ENCODE measurements around the gene PAPOLG.

PAPOLG gene

DNA sequence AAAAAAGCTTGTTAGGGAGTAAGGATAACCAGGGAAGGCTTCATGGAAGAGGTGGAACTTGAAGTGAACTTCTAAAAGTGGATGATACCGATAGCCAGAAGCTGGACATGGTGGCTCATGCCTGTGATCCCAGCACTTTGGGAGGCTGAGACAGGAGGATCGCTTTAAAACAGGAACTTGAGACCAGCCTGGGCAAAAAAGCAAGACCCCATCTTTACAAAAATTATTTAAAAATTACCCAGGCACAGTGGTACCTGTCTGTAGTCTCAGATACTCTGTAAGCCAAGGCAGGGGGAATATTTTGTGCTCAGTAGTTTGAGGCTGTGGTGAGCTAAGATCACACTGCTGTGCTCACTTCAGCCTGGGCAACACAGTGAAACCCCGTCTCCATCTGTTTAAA, 10.2 kb downstream of the PAPOLG start:
- no peaks in the 10 kb centered on the region for H3K9me3 ChIP-seq (ENCODE audit: severe bottlenecking)
- DNase-seq (ENCODE audit: low spot score) (no peak), ATAC-seq (ENCODE audit: low read depth) (no peak)
- H3K4me3 ChIP-seq (ENCODE audit: severe bottlenecking), result no peak overlapping the region
- H3K27me3 ChIP-seq (ENCODE audit: insufficient read depth, poor library complexity, severe bottlenecking), result no peaks in the 10 kb centered on the region
- peaks cover 3% of the 10 kb centered on the region for H3K4me1 ChIP-seq (ENCODE audit: insufficient read depth, poor library complexity, severe bottlenecking)
- no peak for TF ChIP-seq CTCF (IDR thresholded peaks at IDR 0.05; ENCODE audit: poor library complexity, severe bottlenecking)
- H3K27ac ChIP-seq (ENCODE audit: poor library complexity, severe bottlenecking), result no peak overlapping the region
- H3K36me3 ChIP-seq (ENCODE audit: low read depth), result peaks cover 89% of the 10 kb centered on the region

- TF ChIP-seq CTCF (IDR thresholded peaks at IDR 0.05; ENCODE audit: poor library complexity, severe bottlenecking), result no peak
- Histone ChIP-seq H3K27me3 (ENCODE audit: insufficient read depth, poor library complexity, severe bottlenecking) (no peaks in the 10 kb centered on the region), H3K36me3 (ENCODE audit: low read depth) (peaks cover 88% of the 10 kb centered on the region), H3K4me1 (ENCODE audit: insufficient read depth, poor library complexity, severe bottlenecking) (no peaks in the 10 kb centered on the region), H3K9me3 (ENCODE audit: severe bottlenecking) (no peaks in the 10 kb centered on the region), H3K27ac (ENCODE audit: poor library complexity, severe bottlenecking) (no peak overlapping the region), H3K4me3 (ENCODE audit: severe bottlenecking) (no peak overlapping the region)
- ATAC-seq (ENCODE audit: low read depth), result no peak
- DNase-seq (ENCODE audit: low spot score), result no peak
Measured at GRCh38 chr2:60771508-60771907, 15.4 kb downstream of the PAPOLG start.

GRCh38 chr2:60775048-60775639, 19.1 kb downstream of the PAPOLG start:
- Histone ChIP-seq H3K9me3 (ENCODE audit: severe bottlenecking) (no peaks in the 10 kb centered on the region), H3K27ac (ENCODE audit: poor library complexity, severe bottlenecking) (no peak overlapping the region), H3K4me1 (ENCODE audit: insufficient read depth, poor library complexity, severe bottlenecking) (no peaks in the 10 kb centered on the region), H3K27me3 (ENCODE audit: insufficient read depth, poor library complexity, severe bottlenecking) (no peaks in the 10 kb centered on the region), H3K4me3 (ENCODE audit: severe bottlenecking) (no peak overlapping the region), H3K36me3 (ENCODE audit: low read depth) (peaks cover 95% of the 10 kb centered on the region)
- TF ChIP-seq CTCF (IDR thresholded peaks at IDR 0.05; ENCODE audit: poor library complexity, severe bottlenecking), result no peak
- DNase-seq (ENCODE audit: low spot score), result no peak
- ATAC-seq (ENCODE audit: low read depth), result no peak

- H3K4me1 ChIP-seq (ENCODE audit: insufficient read depth, poor library complexity, severe bottlenecking), result no peaks in the 10 kb centered on the region
- H3K4me3 ChIP-seq (ENCODE audit: severe bottlenecking), result no peak overlapping the region
- no peak overlapping the region for H3K27ac ChIP-seq (ENCODE audit: poor library complexity, severe bottlenecking)
- no peaks in the 10 kb centered on the region for H3K27me3 ChIP-seq (ENCODE audit: insufficient read depth, poor library complexity, severe bottlenecking)
- TF ChIP-seq CTCF (IDR thresholded peaks at IDR 0.05; ENCODE audit: poor library complexity, severe bottlenecking), result no peak
- H3K9me3 ChIP-seq (ENCODE audit: severe bottlenecking), result no peaks in the 10 kb centered on the region
- peaks cover 88% of the 10 kb centered on the region for H3K36me3 ChIP-seq (ENCODE audit: low read depth)
- no peak for DNase-seq (ENCODE audit: low spot score)
- ATAC-seq (ENCODE audit: low read depth), result no peak
Measured at GRCh38 chr2:60778352-60778751, 22.3 kb downstream of the PAPOLG start.

DNA sequence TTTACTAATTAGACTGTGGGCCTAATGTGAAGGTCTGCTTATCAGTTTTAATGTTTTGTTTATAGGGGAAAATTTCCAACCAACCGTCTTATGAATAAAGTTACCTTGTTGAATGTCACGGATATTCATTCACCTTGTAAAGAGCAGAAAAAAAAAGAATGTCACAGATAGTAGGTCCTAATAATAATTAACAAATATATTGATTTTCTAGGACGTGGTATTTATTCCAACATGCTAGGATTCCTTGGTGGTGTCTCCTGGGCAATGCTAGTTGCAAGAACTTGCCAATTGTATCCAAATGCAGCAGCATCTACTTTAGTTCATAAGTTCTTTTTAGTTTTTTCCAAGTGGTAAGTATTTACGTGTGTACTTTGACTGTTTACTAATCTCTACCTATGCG, 23.4 kb downstream of the PAPOLG start:
- no peak overlapping the region for H3K4me3 ChIP-seq (ENCODE audit: severe bottlenecking)
- no peaks in the 10 kb centered on the region for H3K27me3 ChIP-seq (ENCODE audit: insufficient read depth, poor library complexity, severe bottlenecking)
- no peak for TF ChIP-seq CTCF (IDR thresholded peaks at IDR 0.05; ENCODE audit: poor library complexity, severe bottlenecking)
- no peak overlapping the region for H3K27ac ChIP-seq (ENCODE audit: poor library complexity, severe bottlenecking)
- H3K36me3 ChIP-seq (ENCODE audit: low read depth), result peaks cover 93% of the 10 kb centered on the region
- DNase-seq (ENCODE audit: low spot score), result no peak
- H3K9me3 ChIP-seq (ENCODE audit: severe bottlenecking), result no peaks in the 10 kb centered on the region
- H3K4me1 ChIP-seq (ENCODE audit: insufficient read depth, poor library complexity, severe bottlenecking), result no peaks in the 10 kb centered on the region
- ATAC-seq (ENCODE audit: low read depth), result no peak

Data from RWPE2 (cell line).